Neuronal stem cell (in vitro differentiated cells): ENCODE results near the gene ZSWIM7.
"Not testable (repeated sequence)": the region's sequence is repeated elsewhere in the genome, so short reads cannot be mapped to it uniquely, and the experiment has no call there.

Source experiments
- DNase-seq: peaks from one replicate; pipeline ENCODE4 v3.0.0-alpha.2; 2013; ENCODE audit warnings: low spot score
- H2AFZ ChIP-seq: one replicate; pipeline ENCODE4 v1.6.1; 2013; ENCODE audit warnings: mild to moderate bottlenecking, low read length, inconsistent platforms
- H2AK5ac ChIP-seq: 2 replicates; pipeline ENCODE4 v1.6.1; 2013; ENCODE audit warnings: low read depth, mild to moderate bottlenecking, inconsistent platforms, low read length, moderate library complexity, mixed read lengths
- H2BK120ac ChIP-seq: 2 replicates; pipeline ENCODE4 v1.6.1; 2013; ENCODE audit warnings: low read depth, mild to moderate bottlenecking, inconsistent platforms, low read length, moderate library complexity, mixed read lengths
- H2BK12ac ChIP-seq: one replicate; pipeline ENCODE4 v1.6.1; 2013; ENCODE audit warnings: low read length, inconsistent platforms
- H2BK15ac ChIP-seq: 2 replicates; pipeline ENCODE4 v1.6.1; 2013; ENCODE audit warnings: mild to moderate bottlenecking, low read length, inconsistent platforms, mixed read lengths
- H2BK5ac ChIP-seq: one replicate; pipeline ENCODE4 v1.6.1; 2013; ENCODE audit warnings: inconsistent platforms, mild to moderate bottlenecking, low read length, moderate library complexity
- H3K14ac ChIP-seq: one replicate; pipeline ENCODE4 v1.6.1; 2013; ENCODE audit warnings: low read length, inconsistent platforms
- H3K18ac ChIP-seq: 2 replicates; pipeline ENCODE4 v1.6.1; 2013; ENCODE audit warnings: low read length, inconsistent platforms
- H3K23ac ChIP-seq: 2 replicates; pipeline ENCODE4 v1.6.1; 2013; ENCODE audit warnings: low read depth, mild to moderate bottlenecking, mixed read lengths, low read length, inconsistent platforms; ENCODE audit not compliant: poor library complexity
- H3K27ac ChIP-seq: replicated peaks from 3 replicates; pipeline ENCODE4 v1.5.1; 2013; ENCODE audit warnings: low read length, inconsistent platforms
- H3K27me3 ChIP-seq, 3 experiments: 2 replicates each; pipeline ENCODE4 v1.6.1; 2013; ENCODE audit warnings: low read length in 3 of 3, mild to moderate bottlenecking in 2 of 3, inconsistent platforms in 1 of 3, low read depth in 1 of 3, mixed read lengths in 1 of 3, moderate library complexity in 1 of 3; ENCODE audit not compliant: control insufficient read depth in 3 of 3, insufficient read depth in 3 of 3
- H3K36me3 ChIP-seq, 2 donors: replicated peaks in 1 of 2; 2 replicates each; pipeline ENCODE4 v1.6.1; 2013; ENCODE audit warnings: low read length in 2 of 2; ENCODE audit not compliant: control insufficient read depth in 2 of 2, insufficient read depth in 2 of 2
- H3K4ac ChIP-seq: 2 replicates; pipeline ENCODE4 v1.6.1; 2013; ENCODE audit warnings: inconsistent platforms, mild to moderate bottlenecking, low read length, moderate library complexity
- H3K4me1 ChIP-seq, 2 donors: 1 replicate in 1 of 2; 2 replicates in 1 of 2; pipeline ENCODE4 v1.6.1; 2013; ENCODE audit warnings: low read length in 2 of 2, low read depth in 1 of 2; ENCODE audit not compliant: control insufficient read depth in 2 of 2, insufficient read depth in 1 of 2
- H3K4me2 ChIP-seq: one replicate; pipeline ENCODE4 v1.6.1; 2013; ENCODE audit warnings: mild to moderate bottlenecking, low read length, inconsistent platforms; ENCODE audit not compliant: insufficient read depth, poor library complexity, severe bottlenecking
- H3K4me3 ChIP-seq, 2 donors: 2 replicates each; pipeline ENCODE4 v1.5.1; 2013; ENCODE audit warnings: low read length in 2 of 2, mild to moderate bottlenecking in 2 of 2, inconsistent platforms in 1 of 2, moderate library complexity in 1 of 2
- H3K79me1 ChIP-seq: one replicate; pipeline ENCODE4 v1.6.1; 2013; ENCODE audit warnings: low read depth, mild to moderate bottlenecking, inconsistent platforms, low read length, moderate library complexity
- H3K9ac ChIP-seq: one replicate; pipeline ENCODE4 v1.6.1; 2013; ENCODE audit warnings: mild to moderate bottlenecking, low read depth, low read length, inconsistent platforms; ENCODE audit not compliant: poor library complexity
- H3K9me3 ChIP-seq, 2 donors: replicated peaks in 1 of 2; 2 replicates each; pipeline versions ENCODE3 to v1.6.1; 2013; ENCODE audit warnings: low read length in 2 of 2, mild to moderate bottlenecking in 2 of 2, inconsistent platforms in 1 of 2, low read depth in 1 of 2, mixed read lengths in 1 of 2, moderate library complexity in 1 of 2; ENCODE audit not compliant: control insufficient read depth in 2 of 2, insufficient read depth in 1 of 2
- H4K8ac ChIP-seq: one replicate; pipeline ENCODE4 v1.6.1; 2013; ENCODE audit warnings: low read depth, mild to moderate bottlenecking, inconsistent platforms, low read length, moderate library complexity
- H4K91ac ChIP-seq: one replicate; pipeline ENCODE4 v1.6.1; 2013; ENCODE audit warnings: low read length, low read depth, mild to moderate bottlenecking, inconsistent platforms; ENCODE audit not compliant: poor library complexity
- WGBS, 2 donors: extraction: QIAGEN DNeasy Blood & Tissue Kit; methylation state at CpG; one replicate each; pipeline ENCODE4 v1.1.7; 2013; ENCODE audit warnings: missing lambda C conversion rate in 2 of 2, mixed read lengths in 1 of 2; ENCODE audit not compliant: insufficient read length in 2 of 2, insufficient replicate concordance in 1 of 2; ENCODE audit errors: extremely low coverage in 2 of 2; 5-methylcytosine and 5-hydroxymethylcytosine counted together

ZSWIM7 gene

DNA sequence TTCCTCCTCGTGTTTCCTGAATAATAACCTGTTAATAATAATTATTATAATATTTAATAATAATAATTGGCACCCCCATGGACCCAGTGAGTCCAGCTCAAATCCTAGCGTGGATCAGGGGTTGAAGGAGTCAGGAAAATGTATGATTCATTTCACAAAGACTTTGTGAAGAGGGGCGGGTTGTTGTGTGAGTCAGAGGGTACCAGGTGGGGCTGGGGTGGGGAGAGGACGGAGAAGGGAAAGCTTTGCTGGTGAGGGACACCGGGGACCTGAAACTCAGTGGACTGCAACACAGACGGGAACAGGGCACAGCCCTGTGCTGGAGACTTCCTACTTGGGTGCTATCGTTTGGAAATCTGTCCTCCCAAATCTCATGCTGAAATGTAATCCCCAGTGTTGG lies 57.7 kb downstream of the ZSWIM7 start:
- Histone ChIP-seq H3K27ac (no peak overlapping the region), H2BK15ac (no peak overlapping the region), H2AK5ac (no peak overlapping the region), H4K8ac (no peak overlapping the region), H4K91ac (no peak overlapping the region), H3K23ac (no peak overlapping the region), H2BK5ac (no peak overlapping the region), H3K18ac (no peak overlapping the region), H3K14ac (no peak overlapping the region), H3K4ac (no peak overlapping the region), H3K4me3 (no peak overlapping the region), H3K9me3 (peaks cover 2 to 3% of the 10 kb centered on the region in 2 donors), H3K27me3 (peaks cover 4 to 54% (median 33%) of the 10 kb centered on the region in 3 experiments), H3K4me2 (no peak overlapping the region), H2AFZ (no peak overlapping the region), H3K9ac (no peak overlapping the region), H2BK12ac (no peak overlapping the region), H3K4me1 (peaks cover 0 to 3% of the 10 kb centered on the region in 2 donors), H3K36me3 (no peaks in the 10 kb centered on the region), H2BK120ac (no peak overlapping the region), H3K79me1 (no peaks in the 10 kb centered on the region)
- DNase-seq: no peak
- no CpG with 5 or more reads among the region's 7 CpGs for WGBS, 2 donors

DNA sequence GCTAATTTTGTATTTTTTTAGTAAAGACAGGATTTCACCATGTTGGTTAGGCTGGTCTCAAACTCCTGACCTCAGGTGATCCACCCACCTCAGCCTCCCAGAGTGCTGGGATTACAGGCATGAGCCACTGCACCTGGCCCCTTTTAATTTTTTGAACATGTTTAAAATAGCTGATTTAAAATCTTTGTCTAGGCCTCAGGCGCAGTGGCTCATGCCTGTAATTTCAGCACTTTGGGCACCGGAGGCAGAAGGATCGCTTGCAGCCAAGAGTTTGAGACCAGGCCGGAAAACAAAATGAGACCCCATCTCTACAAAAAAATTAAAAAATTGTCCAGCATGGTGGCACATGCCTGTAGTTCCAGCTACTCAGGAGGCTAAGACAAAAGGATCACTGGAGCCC lies 63.0 kb downstream of the ZSWIM7 start:
- not testable (repeated sequence) for H2AK5ac ChIP-seq, H3K79me1 ChIP-seq, H3K9ac ChIP-seq, H3K18ac ChIP-seq, H2BK15ac ChIP-seq, H2AFZ ChIP-seq, H3K36me3 ChIP-seq, H3K27ac ChIP-seq, H4K91ac ChIP-seq, H3K23ac ChIP-seq, H4K8ac ChIP-seq, DNase-seq, H3K9me3 ChIP-seq, H3K4me2 ChIP-seq, H3K4ac ChIP-seq, H3K27me3 ChIP-seq, H3K4me3 ChIP-seq, H2BK12ac ChIP-seq, H2BK120ac ChIP-seq, H3K14ac ChIP-seq, H3K4me1 ChIP-seq, H2BK5ac ChIP-seq
- WGBS, 2 donors: no CpG with 5 or more reads among the region's 4 CpGs

DNA sequence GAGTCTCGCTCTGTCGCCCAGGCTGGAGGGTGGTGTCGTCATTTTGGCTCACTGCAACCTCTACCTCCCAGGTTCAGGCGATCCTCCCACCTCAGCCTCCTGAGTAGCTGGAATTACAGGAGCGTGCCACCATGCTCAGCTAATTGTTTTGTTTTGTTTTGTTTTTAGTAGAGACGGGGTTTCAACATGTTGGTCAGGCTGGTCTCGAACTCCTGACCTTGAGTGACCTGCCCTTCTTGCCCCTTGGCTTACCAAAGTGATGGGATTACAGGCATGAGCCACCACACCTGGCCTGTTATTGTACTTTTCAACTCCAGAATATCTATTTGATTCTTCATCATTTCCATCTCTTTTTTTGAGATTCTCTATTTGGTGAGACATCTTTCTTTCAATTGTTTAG lies 63.6 kb downstream of the ZSWIM7 start:
- H2AK5ac ChIP-seq: no peak overlapping the region
- H3K23ac ChIP-seq: no peak overlapping the region
- H2BK5ac ChIP-seq: no peak overlapping the region
- peaks cover 0 to 2% of the 10 kb centered on the region in 2 donors for H3K4me1 ChIP-seq
- no peak overlapping the region for H3K4me2 ChIP-seq
- no peak overlapping the region for H4K91ac ChIP-seq
- no peak overlapping the region for H2AFZ ChIP-seq
- H2BK120ac ChIP-seq: no peak overlapping the region
- no peak for DNase-seq
- H3K9ac ChIP-seq: no peak overlapping the region
- no peak overlapping the region for H3K27ac ChIP-seq
- H3K9me3 ChIP-seq: no peaks in the 10 kb centered on the region
- H3K36me3 ChIP-seq: no peaks in the 10 kb centered on the region
- H3K4ac ChIP-seq: no peak overlapping the region
- no peak overlapping the region for H3K18ac ChIP-seq
- H3K27me3 ChIP-seq: peaks cover 0 to 7% (median 0%) of the 10 kb centered on the region in 3 experiments
- H3K4me3 ChIP-seq: no peak overlapping the region
- H4K8ac ChIP-seq: no peak overlapping the region
- H3K79me1 ChIP-seq: no peaks in the 10 kb centered on the region
- H2BK12ac ChIP-seq: no peak overlapping the region
- no peak overlapping the region for H2BK15ac ChIP-seq
- no CpG with 5 or more reads among the region's 7 CpGs for WGBS, 2 donors
- H3K14ac ChIP-seq: no peak overlapping the region

DNA sequence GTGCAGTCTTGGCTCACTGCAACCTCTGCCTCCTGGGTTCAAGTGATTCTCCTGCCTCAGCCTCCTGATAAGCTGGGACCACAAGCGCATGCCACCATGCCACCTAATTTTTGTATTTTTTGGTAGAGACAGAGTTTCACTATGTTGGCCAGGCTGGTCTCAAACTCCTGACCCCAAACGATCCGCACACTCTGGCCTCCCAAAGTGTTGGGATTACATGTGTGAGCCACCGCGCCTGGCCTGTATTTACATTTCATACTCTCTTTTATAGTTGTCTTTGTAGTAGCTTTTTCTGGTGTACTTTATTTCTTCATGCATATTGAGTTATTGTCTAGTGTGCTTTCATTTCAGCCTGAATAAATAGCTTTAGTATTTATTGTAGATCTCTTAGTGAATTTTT lies 64.6 kb downstream of the ZSWIM7 start:
- no peak overlapping the region for H4K91ac ChIP-seq
- H2AK5ac ChIP-seq: no peak overlapping the region
- no peak overlapping the region for H3K27ac ChIP-seq
- H3K27me3 ChIP-seq: no peaks in the 10 kb centered on the region
- H3K14ac ChIP-seq: no peak overlapping the region
- H3K4me2 ChIP-seq: no peak overlapping the region
- no peak overlapping the region for H4K8ac ChIP-seq
- no CpG with 5 or more reads among the region's 5 CpGs for WGBS, 2 donors
- no peak overlapping the region for H2BK12ac ChIP-seq
- H2BK5ac ChIP-seq: no peak overlapping the region
- no peak overlapping the region for H3K23ac ChIP-seq
- no peak overlapping the region for H2BK15ac ChIP-seq
- peaks cover 0 to 2% of the 10 kb centered on the region in 2 donors for H3K4me1 ChIP-seq
- no peaks in the 10 kb centered on the region for H3K9me3 ChIP-seq
- no peak overlapping the region for H3K18ac ChIP-seq
- H2AFZ ChIP-seq: no peak overlapping the region
- no peaks in the 10 kb centered on the region for H3K36me3 ChIP-seq
- no peak for DNase-seq
- no peak overlapping the region for H3K4me3 ChIP-seq
- no peak overlapping the region for H2BK120ac ChIP-seq
- no peaks in the 10 kb centered on the region for H3K79me1 ChIP-seq
- H3K4ac ChIP-seq: no peak overlapping the region
- H3K9ac ChIP-seq: no peak overlapping the region
